GM10847 (cell line): ENCODE measurements around the gene DCTN3.

Experiments used
- POLR2A ChIP-seq: IDR thresholded peaks from 2 replicates; pipeline ENCODE4 v1.6.1; 2011; ENCODE audit not compliant: insufficient read length; ENCODE audit errors: extremely low read depth

DCTN3 gene

GRCh38 chr9:34576597-34577399 is 43.5 kb downstream of the DCTN3 start:
- TF ChIP-seq POLR2A, result no peak

GRCh38 chr9:34575862-34576596 is 44.3 kb downstream of the DCTN3 start:
- TF ChIP-seq POLR2A, result no peak

- TF ChIP-seq POLR2A, result no peak
Measured at GRCh38 chr9:34575241-34575640, 45.1 kb downstream of the DCTN3 start.

- TF ChIP-seq POLR2A, result no peak
Measured at GRCh38 chr9:34574571-34574970, 45.7 kb downstream of the DCTN3 start.

- no peak for TF ChIP-seq POLR2A
Measured at GRCh38 chr9:34573599-34574325, 46.5 kb downstream of the DCTN3 start.

- no peak for TF ChIP-seq POLR2A
Measured at GRCh38 chr9:34572628-34573027, 47.7 kb downstream of the DCTN3 start.

- no peak for TF ChIP-seq POLR2A
Measured at GRCh38 chr9:34572092-34572491, 48.2 kb downstream of the DCTN3 start.

- TF ChIP-seq POLR2A, result no peak
Measured at GRCh38 chr9:34571481-34571810, 48.8 kb downstream of the DCTN3 start.

GRCh38 chr9:34570809-34571480 is 49.4 kb downstream of the DCTN3 start:
- no peak for TF ChIP-seq POLR2A

GRCh38 chr9:34570376-34570775 is 49.9 kb downstream of the DCTN3 start:
- TF ChIP-seq POLR2A, result no peak

- no peak for TF ChIP-seq POLR2A
Measured at GRCh38 chr9:34568774-34569173, 51.5 kb downstream of the DCTN3 start.

GRCh38 chr9:34568133-34568532 is 52.2 kb downstream of the DCTN3 start:
- TF ChIP-seq POLR2A, result no peak

- no peak for TF ChIP-seq POLR2A
Measured at GRCh38 chr9:34566972-34567371, 53.3 kb downstream of the DCTN3 start.

- no peak for TF ChIP-seq POLR2A
Measured at GRCh38 chr9:34566322-34566721, 54.0 kb downstream of the DCTN3 start.

- no peak for TF ChIP-seq POLR2A
Measured at GRCh38 chr9:34565856-34566255, 54.4 kb downstream of the DCTN3 start.

GRCh38 chr9:34564617-34565016 is 55.7 kb downstream of the DCTN3 start:
- no peak for TF ChIP-seq POLR2A
